Measurements from ENCODE around the gene WDFY3.

Gene WDFY3

DNA sequence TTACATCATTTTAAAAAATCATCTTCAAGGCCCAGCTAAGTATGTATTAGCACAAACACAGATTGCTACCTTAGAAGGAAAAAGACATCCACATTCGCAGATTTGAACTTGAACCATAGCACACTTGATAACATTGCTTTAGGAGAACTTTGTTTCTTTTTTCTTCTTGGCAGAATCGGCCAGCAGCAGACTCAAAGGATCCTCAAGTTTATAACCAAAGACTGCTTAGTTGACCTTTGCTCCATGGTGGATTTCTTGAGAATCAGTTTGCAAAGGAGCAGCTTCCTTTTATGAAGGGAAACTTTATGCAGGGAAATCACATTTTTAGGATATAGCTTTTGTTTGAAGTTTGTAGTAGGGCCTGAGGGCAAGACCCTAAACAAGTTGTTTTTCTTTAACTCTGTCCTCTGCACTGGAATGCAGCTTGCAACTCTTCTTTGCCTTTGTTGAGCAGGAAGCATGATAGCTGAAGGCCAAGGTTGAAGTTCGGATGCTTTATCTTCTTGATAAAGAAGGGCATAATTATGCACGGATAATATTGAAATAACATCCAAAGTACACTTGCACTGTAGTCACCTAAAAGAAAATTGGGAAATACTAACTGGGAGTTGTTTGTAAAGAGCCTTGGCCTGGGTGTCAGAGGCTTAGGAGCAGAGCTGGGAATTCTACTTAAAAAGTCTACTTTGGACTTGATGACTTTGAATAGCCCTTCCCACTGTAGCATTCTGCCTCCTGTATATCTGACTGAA lies 305.1 kb downstream of the WDFY3 start:
- DNase-seq, result no peak

DNA sequence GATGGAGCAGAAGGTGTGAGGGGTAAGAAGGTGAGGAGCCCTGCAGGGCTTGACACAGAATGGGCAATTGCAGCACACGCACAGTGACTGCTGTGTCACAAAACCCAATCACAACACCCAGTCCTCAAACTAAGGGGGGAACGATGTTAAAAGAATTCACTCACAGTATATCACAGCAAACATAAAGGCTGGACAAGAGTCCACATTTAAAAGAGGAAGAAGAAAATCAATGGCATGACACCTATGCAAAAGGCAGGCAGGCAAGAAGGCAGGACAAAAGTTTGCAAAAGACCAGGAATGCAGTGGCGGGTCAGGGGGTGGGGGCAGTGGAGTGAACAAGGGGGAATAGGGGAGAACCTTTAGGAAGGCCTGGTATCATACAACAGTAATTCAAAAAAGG lies 305.9 kb downstream of the WDFY3 start:
- DNase-seq, result no peak

DNA sequence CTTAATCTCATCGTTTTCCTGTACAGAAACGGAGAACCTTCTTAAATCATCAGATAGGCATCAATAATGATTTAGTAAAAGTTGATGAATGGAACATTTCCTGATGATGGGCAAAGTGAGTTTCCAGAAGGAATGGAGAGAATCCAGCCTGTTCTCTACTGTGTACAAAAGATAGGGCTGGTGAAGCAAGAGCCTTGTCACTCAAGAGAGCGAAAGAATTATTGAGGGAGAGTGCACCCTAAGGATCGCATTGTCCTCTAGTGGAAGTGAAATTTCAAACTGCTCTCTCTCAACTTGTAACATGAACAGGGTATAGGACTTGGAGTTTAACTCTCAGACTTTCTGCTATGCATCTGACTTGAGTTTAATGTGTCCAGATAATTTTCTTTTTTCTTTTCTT lies 314.0 kb downstream of the WDFY3 start:
- DNase-seq, result no peak

DNA sequence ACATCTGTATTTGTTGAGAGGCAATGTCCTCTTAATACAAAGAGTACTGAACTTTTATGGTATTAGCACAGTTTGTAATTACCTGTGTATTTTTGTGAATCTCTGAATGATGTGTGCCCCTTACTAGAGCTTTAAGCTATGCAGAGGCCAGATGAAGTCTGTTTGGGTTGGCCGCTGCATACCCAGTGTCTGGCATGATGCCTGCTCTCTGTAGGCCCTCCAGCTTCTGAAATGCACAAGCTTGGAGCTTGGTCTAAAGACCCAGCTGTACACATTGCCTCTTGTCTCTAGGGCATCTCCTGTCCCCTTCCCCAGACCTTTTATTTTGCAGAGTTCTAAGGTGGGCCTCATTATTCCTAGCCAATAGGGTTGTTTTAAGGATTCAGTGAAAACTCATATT lies 315.0 kb downstream of the WDFY3 start:
- DNase-seq, result no peak

DNA sequence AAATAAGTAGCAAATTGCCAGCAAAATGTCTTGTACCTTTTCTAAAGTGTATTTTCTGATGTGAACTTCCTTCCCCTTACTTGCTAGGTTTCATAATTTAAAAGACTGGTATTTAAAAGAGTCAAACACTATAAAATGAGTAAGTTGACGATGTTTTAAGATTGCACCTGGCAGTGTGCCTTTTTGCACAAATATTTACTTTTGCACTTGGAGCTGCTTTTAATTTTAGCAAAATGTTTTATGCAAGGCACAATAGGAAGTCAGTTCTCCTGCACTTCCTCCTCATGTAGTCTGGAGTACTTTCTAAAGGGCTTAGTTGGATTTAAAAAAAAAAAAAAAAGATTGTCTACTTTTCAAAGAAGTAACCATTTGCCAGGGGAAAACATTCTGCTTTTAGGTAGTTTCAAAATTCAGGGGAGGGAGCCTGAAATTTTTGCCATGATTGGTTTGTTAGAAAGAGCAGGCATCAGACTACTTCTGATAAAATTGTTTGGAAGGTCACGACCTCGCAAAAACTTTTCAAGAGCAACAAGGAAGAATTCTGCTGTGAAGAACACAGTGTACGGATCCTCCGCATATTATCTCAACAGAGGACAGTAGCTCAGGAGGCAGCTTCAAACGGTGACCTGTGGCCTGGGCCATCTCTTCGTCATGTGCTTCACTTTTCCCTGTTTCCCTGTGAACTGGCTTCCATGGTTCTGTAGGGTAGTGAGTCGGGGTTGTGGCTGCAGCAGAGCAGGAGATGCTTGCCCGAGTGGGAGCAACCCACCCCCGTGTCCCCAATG lies 317.4 kb downstream of the WDFY3 start:
- DNase-seq, result no peak

DNA sequence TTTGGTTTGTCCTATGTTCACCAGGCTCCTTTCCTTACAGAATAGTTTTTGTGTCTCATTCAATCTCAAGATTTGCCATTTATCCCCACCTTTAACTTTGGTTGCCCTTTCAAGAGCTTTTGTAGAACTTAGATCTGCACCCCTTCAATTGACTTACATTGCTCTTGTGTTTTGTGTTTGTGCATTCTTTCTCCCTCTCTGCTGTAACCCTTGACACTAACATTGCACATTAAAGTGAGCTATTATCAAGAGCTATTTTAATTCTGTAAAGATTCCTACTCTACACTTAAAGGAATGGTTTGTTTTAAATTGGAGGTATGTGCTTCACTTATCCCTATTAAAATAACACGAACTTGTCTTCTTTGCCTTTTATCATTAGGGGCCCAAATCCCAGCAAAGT lies 318.3 kb downstream of the WDFY3 start:
- DNase-seq, result no peak

DNA sequence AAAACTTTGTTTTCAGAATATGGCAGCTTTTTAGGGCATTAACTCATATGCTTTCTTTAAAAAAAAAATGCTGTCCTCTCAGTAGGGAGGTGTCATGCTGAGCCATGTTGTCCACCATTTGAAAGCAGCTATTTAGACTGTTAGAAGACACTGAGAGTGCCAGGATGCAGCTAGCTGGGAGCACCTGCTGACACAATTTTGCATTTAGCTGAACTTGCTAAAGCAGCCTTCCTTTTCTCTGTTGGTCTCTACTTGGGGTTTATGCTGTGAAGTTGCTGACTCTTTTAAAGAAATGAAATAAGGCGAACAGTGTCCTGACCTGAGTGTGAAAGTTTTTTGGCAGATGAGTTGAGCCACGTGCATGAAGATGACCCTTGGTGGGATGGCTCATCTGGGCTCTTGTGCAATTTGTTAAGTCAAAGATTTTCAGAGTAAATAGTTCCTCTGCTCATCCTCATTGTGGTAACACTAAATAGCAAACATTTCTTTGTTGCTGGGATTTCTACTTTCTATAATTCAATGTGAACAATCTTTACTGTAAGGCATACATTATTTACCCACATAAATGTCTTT lies 319.1 kb downstream of the WDFY3 start:
- DNase-seq, result no peak

DNA sequence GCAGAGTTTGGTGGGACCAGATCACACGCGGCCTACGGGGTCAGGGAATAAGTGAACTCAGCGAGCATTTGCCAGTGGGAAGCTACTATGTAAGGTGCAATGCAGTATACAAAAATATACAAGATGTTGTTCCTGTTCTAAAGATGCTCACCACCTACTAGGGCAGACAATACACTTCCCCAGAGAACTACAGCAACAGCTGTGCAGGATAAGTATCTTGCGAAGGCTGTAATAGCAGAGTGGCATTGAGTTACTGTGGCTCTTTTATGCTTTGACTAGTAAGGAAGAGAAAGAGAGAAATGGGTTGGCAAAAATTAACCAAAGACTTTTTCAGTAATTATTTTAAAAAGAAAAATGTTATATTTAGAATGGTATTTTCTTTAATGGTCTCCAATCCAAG lies 322.4 kb downstream of the WDFY3 start:
- no peak for DNase-seq

DNA sequence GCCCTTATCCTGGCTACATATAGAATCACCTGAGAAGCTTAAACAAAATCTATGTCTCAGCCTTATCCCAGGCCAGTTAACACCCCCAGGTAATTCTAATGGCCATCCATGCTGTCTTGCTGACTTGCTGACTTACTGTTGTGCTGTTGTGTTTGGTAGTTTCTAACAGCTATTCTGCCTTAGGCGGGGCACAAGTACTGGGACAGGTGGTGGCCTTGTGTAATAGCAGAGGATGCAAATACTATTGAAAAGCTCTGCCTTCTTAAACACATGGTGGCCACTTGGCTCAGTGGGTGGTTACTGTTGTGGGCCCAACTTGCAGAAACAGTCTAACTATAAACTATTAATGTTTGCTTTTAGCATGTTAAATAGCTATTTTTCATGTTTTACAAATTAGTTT lies 327.3 kb downstream of the WDFY3 start:
- no peak for DNase-seq

DNA sequence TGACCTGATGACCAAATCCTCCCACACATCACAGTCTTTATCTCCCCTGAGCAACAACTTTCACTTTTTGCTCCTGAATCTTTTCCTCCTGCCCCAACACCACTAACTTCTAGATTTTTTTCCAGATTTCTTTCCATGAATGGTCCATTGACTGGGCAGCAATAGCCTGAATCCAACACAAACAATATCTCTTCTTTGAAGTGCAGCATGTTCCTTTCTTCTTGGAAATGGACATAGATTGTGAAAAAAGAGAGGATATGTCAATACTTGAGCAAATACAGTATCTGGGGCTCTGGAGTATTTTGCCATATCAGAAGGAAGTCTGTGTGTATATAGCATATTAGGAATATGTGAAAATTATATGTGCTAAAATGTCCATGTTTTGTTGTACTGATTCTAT lies 328.4 kb downstream of the WDFY3 start:
- no peak for DNase-seq

DNA sequence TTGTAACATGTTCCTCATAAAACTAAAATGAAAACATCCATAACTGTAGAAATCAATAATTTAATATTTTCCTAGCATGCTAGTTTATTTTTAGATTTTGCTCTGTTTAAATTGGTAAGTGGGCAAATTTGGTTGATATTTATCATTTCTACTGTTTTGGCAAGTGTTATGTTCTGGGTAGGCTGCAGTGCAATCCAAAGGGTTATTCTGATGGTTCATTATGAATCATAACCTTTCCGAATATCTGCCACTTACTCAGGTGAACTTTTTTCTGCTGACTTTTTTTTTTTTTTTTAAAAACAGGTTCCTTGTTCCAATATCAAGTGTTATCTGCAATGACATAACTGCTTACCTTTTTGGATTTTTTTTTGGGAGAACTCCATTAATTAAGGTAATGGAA lies 331.5 kb downstream of the WDFY3 start:
- DNase-seq, result no peak

DNA sequence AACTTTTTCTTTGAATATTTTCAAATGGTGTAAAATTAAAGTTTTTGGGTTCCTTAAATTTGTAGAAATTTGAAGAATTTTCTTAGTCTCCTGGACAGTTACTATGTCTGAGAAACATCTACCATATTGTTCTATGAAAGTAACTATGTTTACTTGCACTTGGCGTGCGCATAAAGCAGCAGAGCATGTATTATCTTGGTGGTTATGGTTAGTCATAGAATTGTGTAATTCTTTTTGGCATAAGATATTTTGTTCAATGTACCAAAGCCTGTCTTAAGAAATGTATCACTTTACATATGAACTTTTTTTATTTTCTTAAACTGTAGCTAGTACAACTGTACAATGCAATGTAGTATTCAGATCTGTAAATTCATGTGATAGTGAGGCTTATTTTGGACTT lies 334.4 kb downstream of the WDFY3 start:
- no peak for DNase-seq

DNA sequence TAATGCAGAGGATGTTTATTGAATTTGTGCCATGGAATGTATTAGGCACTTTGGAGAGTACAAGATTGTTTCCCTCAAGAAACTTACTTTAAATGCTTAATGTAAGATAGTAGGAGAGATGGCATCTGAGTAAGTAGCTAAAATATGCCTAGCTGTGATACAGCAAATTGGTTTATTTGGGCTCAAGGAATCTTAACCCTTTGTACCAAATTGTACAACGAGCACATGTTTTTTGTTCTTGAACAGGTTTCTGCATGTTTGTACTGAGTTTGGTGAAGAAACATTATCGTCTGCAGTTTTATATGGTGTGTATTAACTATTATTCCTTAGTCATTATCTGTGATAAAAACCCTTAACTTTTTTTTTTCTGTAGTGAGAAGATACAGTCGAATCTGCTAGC lies 334.9 kb downstream of the WDFY3 start:
- DNase-seq, result no peak

DNA sequence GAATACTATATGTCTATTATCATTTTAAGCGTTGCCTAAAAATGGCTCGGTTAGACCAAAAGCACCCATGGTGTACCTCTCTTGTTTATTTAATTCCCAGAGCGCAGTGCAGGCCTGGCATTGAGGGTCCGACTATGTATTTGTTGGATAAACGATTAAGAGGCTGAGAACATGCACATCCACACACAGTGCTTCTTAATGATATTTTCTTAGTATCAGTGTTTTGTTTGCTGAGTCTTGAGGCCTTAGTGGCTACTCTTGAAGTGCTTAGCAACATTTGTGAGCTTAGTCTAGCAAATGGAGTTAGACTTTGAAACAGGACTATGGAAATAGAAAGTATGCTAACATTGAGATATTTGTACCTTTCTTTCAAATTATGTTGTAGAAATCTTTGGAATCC lies 339.8 kb downstream of the WDFY3 start:
- DNase-seq, result no peak

DNA sequence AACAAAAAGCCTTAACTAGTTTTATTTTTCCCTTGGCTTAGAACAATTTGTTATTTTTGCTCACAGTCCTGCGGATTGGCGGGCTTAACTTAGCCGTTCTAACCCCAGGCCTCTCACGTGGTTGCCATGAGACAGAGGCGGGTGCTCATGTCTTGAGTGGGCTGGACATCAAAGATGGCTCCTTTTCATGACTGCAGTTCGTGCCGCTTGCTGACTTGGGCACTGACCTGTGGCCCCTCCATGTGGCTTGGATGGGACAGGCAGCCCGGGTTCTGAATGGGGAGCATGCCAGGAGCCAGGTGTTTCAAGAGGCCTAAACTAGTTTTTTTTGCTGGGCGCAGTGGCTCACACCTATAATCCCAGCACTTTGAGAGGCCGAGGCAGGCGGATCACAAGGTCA lies 342.8 kb downstream of the WDFY3 start:
- DNase-seq, result no peak

DNA sequence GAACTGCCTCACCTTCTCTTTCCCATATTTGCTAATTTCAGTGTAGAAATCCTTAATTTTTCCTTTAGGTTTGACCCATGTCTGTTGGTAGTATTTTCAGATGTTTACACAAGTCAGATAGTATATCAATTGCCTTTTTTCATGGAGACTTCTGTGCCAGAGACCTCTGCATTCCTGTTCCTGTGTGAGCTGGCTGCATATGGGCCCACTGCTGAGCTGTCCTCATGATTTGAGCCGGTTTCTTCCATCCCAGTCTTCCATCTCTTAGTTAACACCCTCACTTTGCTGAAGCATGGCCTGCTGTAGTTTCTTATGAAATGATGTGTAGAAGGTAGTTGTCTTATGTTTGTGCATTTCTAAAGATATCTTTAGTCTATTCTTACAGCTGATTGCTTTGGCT lies 343.5 kb downstream of the WDFY3 start:
- no peak for DNase-seq
